ENCODE data around the gene COBL.

Gene COBL

GRCh38 chr7:51132661-51133060 lies 183.9 kb downstream of the COBL start:
- DNase-seq (ENCODE audit: low read depth, low spot score) = no peak
- TF ChIP-seq CTCF (IDR thresholded peaks at IDR 0.05; ENCODE audit: low read depth, low read length) = no peak
- no peak overlapping the region for H3K4me3 ChIP-seq (ENCODE audit: low read depth, low read length)
- in situ Hi-C loops (cut with HindIII; ENCODE audit: low sequenced_read_pairs) = no loop called here

- DNase-seq (ENCODE audit: low read depth, low spot score) = no peak
- in situ Hi-C loops (cut with HindIII; ENCODE audit: low sequenced_read_pairs) = no loop called here
- H3K4me3 ChIP-seq (ENCODE audit: low read depth, low read length) = no peak overlapping the region
- TF ChIP-seq CTCF (IDR thresholded peaks at IDR 0.05; ENCODE audit: low read depth, low read length) = no peak
Measured at GRCh38 chr7:51129527-51130472, 186.8 kb downstream of the COBL start.

GRCh38 chr7:51128545-51129435 lies 187.8 kb downstream of the COBL start:
- in situ Hi-C loops (cut with HindIII; ENCODE audit: low sequenced_read_pairs) = no loop called here
- TF ChIP-seq CTCF (IDR thresholded peaks at IDR 0.05; ENCODE audit: low read depth, low read length) = no peak
- no peak for DNase-seq (ENCODE audit: low read depth, low spot score)
- no peak overlapping the region for H3K4me3 ChIP-seq (ENCODE audit: low read depth, low read length)

GRCh38 chr7:51127618-51127904 lies 189.0 kb downstream of the COBL start:
- no peak for DNase-seq (ENCODE audit: low read depth, low spot score)
- no peak overlapping the region for H3K4me3 ChIP-seq (ENCODE audit: low read depth, low read length)
- no peak for TF ChIP-seq CTCF (IDR thresholded peaks at IDR 0.05; ENCODE audit: low read depth, low read length)
- in situ Hi-C loops (cut with HindIII; ENCODE audit: low sequenced_read_pairs) = no loop called here

GRCh38 chr7:51126813-51127617 lies 189.6 kb downstream of the COBL start:
- TF ChIP-seq CTCF (IDR thresholded peaks at IDR 0.05; ENCODE audit: low read depth, low read length) = no peak
- DNase-seq (ENCODE audit: low read depth, low spot score) = no peak
- H3K4me3 ChIP-seq (ENCODE audit: low read depth, low read length) = no peak overlapping the region
- in situ Hi-C loops (cut with HindIII; ENCODE audit: low sequenced_read_pairs) = no loop called here

GRCh38 chr7:51126324-51126723 lies 190.3 kb downstream of the COBL start:
- in situ Hi-C loops (cut with HindIII; ENCODE audit: low sequenced_read_pairs) = no loop called here
- no peak overlapping the region for H3K4me3 ChIP-seq (ENCODE audit: low read depth, low read length)
- no peak for DNase-seq (ENCODE audit: low read depth, low spot score)
- TF ChIP-seq CTCF (IDR thresholded peaks at IDR 0.05; ENCODE audit: low read depth, low read length) = no peak
